ENCODE results near the gene CENPN. TPM values are rescaled to one million over a fixed set of nuclear protein-coding genes. Genes with fewer than 3 reads are reported as not detected.

CENPN gene
- 66.6 to 128 TPM (median 67.7 TPM) in 5 replicates for total RNA-seq (2022; extraction: Qiagen RNA extraction; ENCODE audit: low read depth)

DNA sequence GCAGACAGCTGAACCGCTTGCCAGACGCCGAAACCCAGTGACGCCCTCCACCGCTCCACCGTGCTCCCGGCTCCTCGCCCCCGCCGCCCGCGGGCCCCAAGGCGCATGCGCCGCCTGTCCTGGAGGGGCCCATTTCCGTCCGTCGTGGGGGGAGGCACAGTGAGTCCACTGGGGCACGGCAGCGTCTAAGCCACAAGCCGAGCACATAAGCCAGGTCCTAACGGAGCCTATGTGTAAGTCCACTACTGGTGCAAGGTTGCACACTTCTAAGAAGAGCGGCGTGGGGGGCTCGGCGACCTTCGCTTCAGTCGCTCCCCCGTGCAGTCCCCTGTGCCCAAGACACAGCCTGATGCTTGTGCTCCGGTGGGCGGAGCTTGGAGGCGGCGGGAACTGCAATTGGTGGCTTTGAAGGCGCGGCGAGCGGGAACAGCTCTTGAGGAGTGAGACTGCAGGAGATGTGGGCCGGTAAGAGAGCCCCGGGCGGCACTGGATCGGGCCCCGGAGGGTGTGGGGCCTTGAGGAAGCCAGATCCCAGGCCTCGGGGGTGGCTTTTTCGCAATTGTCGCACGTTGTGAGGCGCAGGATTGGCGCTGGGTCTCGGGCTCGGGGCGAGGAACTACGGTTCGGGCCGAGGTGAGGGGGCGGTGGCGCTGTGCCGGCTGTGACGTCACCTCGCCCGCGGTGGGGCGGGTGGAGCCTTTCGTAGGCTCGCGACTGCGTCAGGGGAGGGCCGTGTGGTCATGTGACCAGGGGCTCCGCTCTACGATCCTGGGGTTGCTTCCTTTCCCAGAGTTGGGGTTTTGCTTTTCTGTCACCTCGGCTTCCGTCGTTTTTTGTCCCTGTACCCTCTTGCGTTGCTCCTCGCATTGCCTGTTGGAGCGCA lies at the start of gene CENPN, which contains the start of gene CMC2:
Gene CENPN (plus strand): TSS at position 402 of the 883 bp plus-strand sequence. CDS start 4,726 bp downstream, outside the sequence.
Gene CMC2 (minus strand): TSS at position 73 of the 883 bp plus-strand sequence. CDS start 9,491 bp downstream, outside the sequence.

DNA sequence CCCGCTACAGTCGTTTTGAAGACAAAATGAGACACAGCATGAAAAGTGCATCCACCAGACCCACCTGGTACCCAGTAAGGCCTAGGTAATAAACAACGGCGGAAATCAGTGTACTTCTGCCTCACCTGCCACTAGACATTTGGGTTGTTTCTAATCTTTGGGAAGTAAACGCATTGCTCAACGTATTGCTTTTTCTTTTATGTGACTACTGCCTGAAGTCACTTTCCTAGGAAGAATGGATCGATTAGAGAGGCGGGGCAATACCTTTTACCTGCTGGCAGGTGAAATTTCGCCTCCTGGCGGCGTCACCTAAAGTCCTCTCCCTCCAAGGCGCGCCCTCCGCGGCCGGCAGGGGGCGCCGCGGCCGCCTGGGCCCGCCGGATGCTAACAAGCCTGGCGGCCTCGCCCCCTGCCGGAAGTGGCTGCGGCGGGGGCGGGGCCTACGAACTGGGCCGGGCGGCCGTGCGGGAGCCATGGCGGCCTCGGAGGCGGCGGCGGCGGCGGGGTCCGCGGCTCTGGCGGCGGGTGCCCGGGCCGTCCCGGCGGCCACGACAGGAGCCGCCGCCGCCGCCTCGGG lies 28.5 kb downstream of the CENPN start, which contains the start of gene ATMIN:
Gene ATMIN (plus strand): TSS at position 445 of the 577 bp plus-strand sequence. CDS start 29 bp downstream, at position 474.

GRCh38 chr16:81077076-81077940 lies 70.3 kb downstream of the CENPN start, which contains the start of gene C16orf46:
Gene C16orf46 (minus strand): TSS chr16:81077238. CDS start chr16:81063955, 13,283 bp downstream.

Other genes starting within 250 kb of the CENPN start
- gene CDYL2, start 202.6 kb upstream of the CENPN start, total RNA-seq (2022; extraction: Qiagen RNA extraction; ENCODE audit: low read depth) = 0.28 to 0.70 TPM (median 0.46 TPM) in 5 replicates
- gene CMC2, start 329 bp upstream of the CENPN start, total RNA-seq (2022; extraction: Qiagen RNA extraction; ENCODE audit: low read depth) = 126 to 135 TPM (median 129 TPM) in 5 replicates
- 30.0 to 37.0 TPM (median 34.2 TPM) in 5 replicates for gene ATMIN, start 28.6 kb downstream of the CENPN start, total RNA-seq (2022; extraction: Qiagen RNA extraction; ENCODE audit: low read depth)
- gene C16orf46, start 70.0 kb downstream of the CENPN start, total RNA-seq (2022; extraction: Qiagen RNA extraction; ENCODE audit: low read depth) = 0.65 to 2.0 TPM (median 1.1 TPM) in 5 replicates
- 49.1 to 63.3 TPM (median 59.1 TPM) in 5 replicates for gene GCSH, start 89.2 kb downstream of the CENPN start, total RNA-seq (2022; extraction: Qiagen RNA extraction; ENCODE audit: low read depth)
- gene BCO1, start 231.5 kb downstream of the CENPN start, total RNA-seq (2022; extraction: Qiagen RNA extraction; ENCODE audit: low read depth) = 0.73 to 1.6 TPM (median 1.3 TPM) in 5 replicates